ENCODE results near the gene SELENOF.
A peak's percentile ranks its signal among the peaks of the same experiment; 100 is the strongest.

SELENOF gene

GRCh38 chr1:86913896-86914600, at the start of gene SELENOF:
SELENOF (minus strand) TSS chr1:86914126; CDS start chr1:86914111, 15 bp downstream.
- peak; percentile 98 for DNase-seq (ENCODE audit: low read depth)

GRCh38 chr1:86960548-86960947, 46.6 kb upstream of the SELENOF start:
- DNase-seq (ENCODE audit: low read depth), result no peak

- DNase-seq (ENCODE audit: low read depth), result no peak
Measured at GRCh38 chr1:86957221-86957620, 43.3 kb upstream of the SELENOF start.

- DNase-seq (ENCODE audit: low read depth), result no peak
Measured at GRCh38 chr1:86956221-86956620, 42.3 kb upstream of the SELENOF start.

GRCh38 chr1:86955678-86956077, 41.8 kb upstream of the SELENOF start:
- DNase-seq (ENCODE audit: low read depth), result no peak

- no peak for DNase-seq (ENCODE audit: low read depth)
Measured at GRCh38 chr1:86953167-86953566, 39.2 kb upstream of the SELENOF start.

- DNase-seq (ENCODE audit: low read depth), result no peak
Measured at GRCh38 chr1:86951430-86951829, 37.5 kb upstream of the SELENOF start.

- no peak for DNase-seq (ENCODE audit: low read depth)
Measured at GRCh38 chr1:86950712-86951419, 36.9 kb upstream of the SELENOF start.

- DNase-seq (ENCODE audit: low read depth), result no peak
Measured at GRCh38 chr1:86948212-86948611, 34.3 kb upstream of the SELENOF start.

- no peak for DNase-seq (ENCODE audit: low read depth)
Measured at GRCh38 chr1:86942743-86943142, 28.8 kb upstream of the SELENOF start.

- DNase-seq (ENCODE audit: low read depth), result no peak
Measured at GRCh38 chr1:86942042-86942441, 28.1 kb upstream of the SELENOF start.

- no peak for DNase-seq (ENCODE audit: low read depth)
Measured at GRCh38 chr1:86940599-86940998, 26.7 kb upstream of the SELENOF start.

GRCh38 chr1:86939406-86939805, 25.5 kb upstream of the SELENOF start:
- DNase-seq (ENCODE audit: low read depth), result no peak

- DNase-seq (ENCODE audit: low read depth), result no peak
Measured at GRCh38 chr1:86938855-86939254, 24.9 kb upstream of the SELENOF start.

- no peak for DNase-seq (ENCODE audit: low read depth)
Measured at GRCh38 chr1:86938450-86938849, 24.5 kb upstream of the SELENOF start.

GRCh38 chr1:86933562-86934377, 19.8 kb upstream of the SELENOF start:
- DNase-seq (ENCODE audit: low read depth), result no peak

- DNase-seq (ENCODE audit: low read depth), result no peak
Measured at GRCh38 chr1:86933051-86933450, 19.1 kb upstream of the SELENOF start.

- no peak for DNase-seq (ENCODE audit: low read depth)
Measured at GRCh38 chr1:86928819-86929218, 14.9 kb upstream of the SELENOF start.

GRCh38 chr1:86926883-86927282, 13.0 kb upstream of the SELENOF start:
- DNase-seq (ENCODE audit: low read depth), result no peak

GRCh38 chr1:86925742-86926141, 11.8 kb upstream of the SELENOF start:
- no peak for DNase-seq (ENCODE audit: low read depth)

- no peak for DNase-seq (ENCODE audit: low read depth)
Measured at GRCh38 chr1:86924324-86924960, 10.5 kb upstream of the SELENOF start.

GRCh38 chr1:86922445-86922844, 8.5 kb upstream of the SELENOF start:
- DNase-seq (ENCODE audit: low read depth), result no peak

All from stimulated activated CD8-positive, alpha-beta memory T cell treated with anti-CD3 and anti-CD28 coated beads, Interleukin-7, amount 100 ng/mL, for 24 hours (primary cell).